Measurements from ENCODE around the gene SC5D. TPM values are rescaled to one million over a fixed set of nuclear protein-coding genes. Genes with fewer than 3 reads are reported as not detected.

Gene SC5D
- total and polyA plus RNA-seq, 2 of the 4 experiments (the other 2 are of a cell fraction): 21.3 to 21.7 TPM

- WGBS, 2 experiments (ENCODE audit: extremely low coverage in 2 of 2, insufficient read length in 1 of 2): no CpG with 5 or more reads among the region's 2 CpGs
- peaks cover 24% of the 10 kb centered on the region for H3K27me3 ChIP-seq (ENCODE audit: control insufficient read depth, insufficient read depth, low read length)
- H3K4me1 ChIP-seq (ENCODE audit: control insufficient read depth, insufficient read depth, low read length): no peaks in the 10 kb centered on the region
- H2BK5ac ChIP-seq (ENCODE audit: low read depth, low read length, poor library complexity, severe bottlenecking): no peak overlapping the region
- H4K91ac ChIP-seq (ENCODE audit: insufficient read depth, low read depth, low read length): no peak overlapping the region
- no peak overlapping the region for H2BK20ac ChIP-seq (ENCODE audit: low read depth, low read length)
- no peak overlapping the region for H2AFZ ChIP-seq (replicated peaks; ENCODE audit: low read length, poor library complexity)
- no peak for DNase-seq
- intact Hi-C loops (cut with micrococcal nuclease) (no loop called here), in situ Hi-C loops (cut with MboI; ENCODE audit: low sequenced_read_pairs) (no loop called here), dilution Hi-C loops (cut with HindIII; ENCODE audit: low sequenced_read_pairs, unreplicated experiment) (no loop called here)
- H4K8ac ChIP-seq (ENCODE audit: low read depth in 2 of 2, low read length in 2 of 2): no peak overlapping the region
- H3K9me1 ChIP-seq (ENCODE audit: insufficient read depth, low read length): no peaks in the 10 kb centered on the region
- H3K18ac ChIP-seq (ENCODE audit: low read depth, low read length): no peak overlapping the region
- no peak overlapping the region for H3K4me3 ChIP-seq (ENCODE audit: insufficient read depth, low read depth, low read length)
- H2AK5ac ChIP-seq (ENCODE audit: low read depth, low read length): no peak overlapping the region
- H3K23ac ChIP-seq (ENCODE audit: low read depth, low read length): no peak overlapping the region
- no peaks in the 10 kb centered on the region for H4K20me1 ChIP-seq (ENCODE audit: insufficient read depth, low read length)
- ATAC-seq (ENCODE audit: low read depth): no peak
- H3K14ac ChIP-seq (replicated peaks; ENCODE audit: low read depth, low read length): no peak overlapping the region
- TF ChIP-seq RFX5 (IDR thresholded peaks at IDR 0.05; ENCODE audit: low read depth, low read length): no peak
- no peak for TF ChIP-seq CEBPB (IDR thresholded peaks at IDR 0.05; ENCODE audit: low read depth, low read length)
- TF ChIP-seq MAZ (IDR thresholded peaks at IDR 0.05; ENCODE audit: borderline replicate concordance, low read depth, low read length): no peak
- H3K4ac ChIP-seq (ENCODE audit: low read depth, low read length): no peak overlapping the region
- no peak overlapping the region for H3K4me2 ChIP-seq (ENCODE audit: low read depth, low read length)
- no peak overlapping the region for H2BK15ac ChIP-seq (ENCODE audit: low read depth, low read length)
- H3K9ac ChIP-seq (ENCODE audit: low read depth, low read length): no peak overlapping the region
- BruUV-seq (replicated peaks): no TSS peak
- ChIA-PET CTCF (no interaction called here), POLR2A (ENCODE audit: unreplicated experiment) (no interaction called here)
- H4K5ac ChIP-seq (ENCODE audit: low read depth, low read length): no peak overlapping the region
- no peaks in the 10 kb centered on the region for H3K79me1 ChIP-seq (ENCODE audit: low read depth in 1 of 2, low read length in 2 of 2)
- no peaks in the 10 kb centered on the region for H3K9me3 ChIP-seq (ENCODE audit: control insufficient read depth, insufficient read depth, low read length)
- no peak overlapping the region for H2BK120ac ChIP-seq (ENCODE audit: low read depth, low read length)
- H2AK9ac ChIP-seq (replicated peaks; ENCODE audit: low read depth, low read length, poor library complexity): no peak overlapping the region
- no peak overlapping the region for H3K56ac ChIP-seq (ENCODE audit: extremely low read depth, insufficient read depth, low read length)
- H3K36me3 ChIP-seq (ENCODE audit: control insufficient read depth, insufficient read depth, low read length): no peaks in the 10 kb centered on the region
- no peak overlapping the region for H3K27ac ChIP-seq (ENCODE audit: insufficient read depth, low read length)
Observed at GRCh38 chr11:121347094-121347493, 54.5 kb downstream of the SC5D start.
